ENCODE measurements around the gene ABCB9. TPM values are rescaled to one million over a fixed set of nuclear protein-coding genes. Genes with fewer than 3 reads are reported as not detected.

ABCB9 gene
- total RNA-seq, 1 experiment from 2014 or later, result 14.7 TPM

DNA sequence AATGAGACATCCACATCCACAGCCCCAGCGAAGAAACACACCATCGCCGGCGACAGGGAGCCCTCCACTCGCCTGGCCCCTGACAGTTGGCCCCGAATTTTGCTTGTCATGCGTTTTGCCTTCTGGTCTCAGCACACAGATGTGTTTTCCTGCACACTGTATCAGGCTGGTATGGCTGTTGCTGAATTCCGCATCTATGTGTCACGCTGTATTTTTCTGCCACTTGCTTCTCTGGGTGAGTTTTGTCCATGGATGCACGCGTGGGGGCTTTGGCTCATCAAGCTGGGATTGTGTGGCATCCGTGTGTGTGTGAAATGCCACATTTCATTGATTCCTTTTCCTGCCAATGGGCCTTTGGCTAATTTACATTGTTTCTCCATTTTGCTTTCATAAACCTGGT is 40.7 kb upstream of the ABCB9 start:
- no peak overlapping the region for H3K4me3 ChIP-seq (replicated peaks in 1 of 2; ENCODE audit: low read depth in 1 of 2, low read length in 2 of 2)
- H3K4me1 ChIP-seq (ENCODE audit: control insufficient read depth in 1 of 2, insufficient read depth in 2 of 2, low read length in 2 of 2), result no peaks in the 10 kb centered on the region
- no peaks in the 10 kb centered on the region for H3K9me2 ChIP-seq (ENCODE audit: insufficient read depth)
- BruUV-seq (replicated peaks), result no TSS peak
- no peaks in the 10 kb centered on the region for H3K27me3 ChIP-seq (ENCODE audit: insufficient read depth, low read length)
- H3K79me2 ChIP-seq (ENCODE audit: insufficient read depth, low read length), result no peaks in the 10 kb centered on the region
- TF ChIP-seq, protein P1, sequence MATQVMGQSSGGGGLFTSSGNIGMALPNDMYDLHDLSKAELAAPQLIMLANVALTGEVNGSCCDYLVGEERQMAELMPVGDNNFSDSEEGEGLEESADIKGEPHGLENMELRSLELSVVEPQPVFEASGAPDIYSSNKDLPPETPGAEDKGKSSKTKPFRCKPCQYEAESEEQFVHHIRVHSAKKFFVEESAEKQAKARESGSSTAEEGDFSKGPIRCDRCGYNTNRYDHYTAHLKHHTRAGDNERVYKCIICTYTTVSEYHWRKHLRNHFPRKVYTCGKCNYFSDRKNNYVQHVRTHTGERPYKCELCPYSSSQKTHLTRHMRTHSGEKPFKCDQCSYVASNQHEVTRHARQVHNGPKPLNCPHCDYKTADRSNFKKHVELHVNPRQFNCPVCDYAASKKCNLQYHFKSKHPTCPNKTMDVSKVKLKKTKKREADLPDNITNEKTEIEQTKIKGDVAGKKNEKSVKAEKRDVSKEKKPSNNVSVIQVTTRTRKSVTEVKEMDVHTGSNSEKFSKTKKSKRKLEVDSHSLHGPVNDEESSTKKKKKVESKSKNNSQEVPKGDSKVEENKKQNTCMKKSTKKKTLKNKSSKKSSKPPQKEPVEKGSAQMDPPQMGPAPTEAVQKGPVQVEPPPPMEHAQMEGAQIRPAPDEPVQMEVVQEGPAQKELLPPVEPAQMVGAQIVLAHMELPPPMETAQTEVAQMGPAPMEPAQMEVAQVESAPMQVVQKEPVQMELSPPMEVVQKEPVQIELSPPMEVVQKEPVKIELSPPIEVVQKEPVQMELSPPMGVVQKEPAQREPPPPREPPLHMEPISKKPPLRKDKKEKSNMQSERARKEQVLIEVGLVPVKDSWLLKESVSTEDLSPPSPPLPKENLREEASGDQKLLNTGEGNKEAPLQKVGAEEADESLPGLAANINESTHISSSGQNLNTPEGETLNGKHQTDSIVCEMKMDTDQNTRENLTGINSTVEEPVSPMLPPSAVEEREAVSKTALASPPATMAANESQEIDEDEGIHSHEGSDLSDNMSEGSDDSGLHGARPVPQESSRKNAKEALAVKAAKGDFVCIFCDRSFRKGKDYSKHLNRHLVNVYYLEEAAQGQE (IDR thresholded peaks at IDR 0.05; ENCODE audit: low read depth), result no peak
- TF ChIP-seq, protein P2, sequence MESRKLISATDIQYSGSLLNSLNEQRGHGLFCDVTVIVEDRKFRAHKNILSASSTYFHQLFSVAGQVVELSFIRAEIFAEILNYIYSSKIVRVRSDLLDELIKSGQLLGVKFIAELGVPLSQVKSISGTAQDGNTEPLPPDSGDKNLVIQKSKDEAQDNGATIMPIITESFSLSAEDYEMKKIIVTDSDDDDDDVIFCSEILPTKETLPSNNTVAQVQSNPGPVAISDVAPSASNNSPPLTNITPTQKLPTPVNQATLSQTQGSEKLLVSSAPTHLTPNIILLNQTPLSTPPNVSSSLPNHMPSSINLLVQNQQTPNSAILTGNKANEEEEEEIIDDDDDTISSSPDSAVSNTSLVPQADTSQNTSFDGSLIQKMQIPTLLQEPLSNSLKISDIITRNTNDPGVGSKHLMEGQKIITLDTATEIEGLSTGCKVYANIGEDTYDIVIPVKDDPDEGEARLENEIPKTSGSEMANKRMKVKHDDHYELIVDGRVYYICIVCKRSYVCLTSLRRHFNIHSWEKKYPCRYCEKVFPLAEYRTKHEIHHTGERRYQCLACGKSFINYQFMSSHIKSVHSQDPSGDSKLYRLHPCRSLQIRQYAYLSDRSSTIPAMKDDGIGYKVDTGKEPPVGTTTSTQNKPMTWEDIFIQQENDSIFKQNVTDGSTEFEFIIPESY (IDR thresholded peaks at IDR 0.05; ENCODE audit: extremely low read depth, insufficient replicate concordance, low read length), result no peak
- DNase-seq (ENCODE audit: low read depth, low spot score), result no peak
- ChIA-PET POLR2A (no interaction called here), RAD21 (ENCODE audit: low non-redundant PET in 1 of 2, low total read pairs in 2 of 2, uncharacterized antibody in 2 of 2, unreplicated experiment in 2 of 2) (no interaction called here), CTCF (no interaction called here)
- intact Hi-C loops (cut with micrococcal nuclease), result no loop called here
- no peaks in the 10 kb centered on the region for H4K20me1 ChIP-seq (ENCODE audit: insufficient read depth)
- 0 out of 4 replicates have a peak, but pooled peaks cover 0 to 3% of the 10 kb centered on the region in 2 experiments for H3K36me3 ChIP-seq (ENCODE audit: control insufficient read depth in 1 of 2, insufficient read depth in 2 of 2, low read length in 2 of 2)
- H2AFZ ChIP-seq (ENCODE audit: low read depth, low read length, poor library complexity, severe bottlenecking), result no peak overlapping the region
- H3K9me3 ChIP-seq (ENCODE audit: control insufficient read depth in 1 of 2, insufficient read depth in 1 of 2, low read depth in 1 of 2, low read length in 2 of 2), result no peaks in the 10 kb centered on the region
- no peak for ATAC-seq
- H3K27ac ChIP-seq (ENCODE audit: low read depth, low read length), result no peak overlapping the region
- no peak overlapping the region for H3K9ac ChIP-seq (ENCODE audit: low read length)
- H3K4me2 ChIP-seq (ENCODE audit: low read length), result no peak overlapping the region

All from HCT116 (cell line).